Measurements from ENCODE around the gene CTXND1.
A peak's percentile ranks its signal among the peaks of the same experiment; 100 is the strongest.

CTXND1 gene

DNA sequence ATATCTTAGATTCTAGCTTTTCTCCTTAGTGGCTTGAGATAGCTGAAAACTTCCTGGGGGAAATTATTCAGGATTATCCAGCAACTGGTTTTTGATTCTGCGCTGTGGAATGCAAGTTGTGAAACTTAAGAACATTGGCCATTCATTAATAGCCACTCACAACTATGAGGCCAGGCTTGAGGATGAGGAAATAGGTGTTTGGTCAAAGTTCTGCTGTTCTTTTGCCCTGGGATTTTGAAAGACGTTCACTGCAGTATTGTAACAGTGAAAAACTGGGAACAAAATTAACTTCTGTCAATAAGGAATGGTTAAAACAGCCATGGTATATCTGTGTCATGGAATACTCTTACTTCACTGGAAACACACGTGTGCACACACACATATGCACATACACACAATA is 44.1 kb downstream of the CTXND1 start:
- DNase-seq: no peak

- no peak for DNase-seq
These were observed 47.8 kb downstream of the CTXND1 start for GRCh38 chr15:80204231-80204630.

DNA sequence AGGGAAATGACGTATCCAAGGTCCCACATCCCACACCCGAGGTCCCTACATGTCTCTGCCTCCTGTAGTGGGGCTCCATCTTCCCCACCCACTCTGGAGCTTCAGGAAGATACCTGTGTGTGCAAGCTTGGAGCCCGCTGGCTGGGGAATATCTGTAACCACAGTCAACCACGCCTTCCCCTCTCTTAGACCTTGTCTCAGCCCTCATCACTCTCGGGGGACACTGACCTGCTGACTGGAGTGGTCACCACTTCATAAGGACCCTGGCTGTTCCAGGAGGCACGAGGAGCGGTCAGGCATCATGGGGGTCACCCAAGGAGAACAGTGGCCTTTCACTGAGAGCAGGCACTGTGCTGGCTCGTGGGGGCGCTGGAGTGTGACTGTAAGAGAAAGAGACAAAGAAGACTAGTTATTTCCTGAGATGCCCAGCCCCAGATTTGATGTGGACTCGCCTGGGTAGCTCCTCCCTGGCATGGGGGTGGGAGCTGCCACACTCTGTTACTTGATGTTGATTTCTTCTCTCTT is 48.6 kb downstream of the CTXND1 start:
- DNase-seq: no peak

- no peak for DNase-seq
These were observed 49.2 kb downstream of the CTXND1 start for GRCh38 chr15:80202641-80203360.

DNA sequence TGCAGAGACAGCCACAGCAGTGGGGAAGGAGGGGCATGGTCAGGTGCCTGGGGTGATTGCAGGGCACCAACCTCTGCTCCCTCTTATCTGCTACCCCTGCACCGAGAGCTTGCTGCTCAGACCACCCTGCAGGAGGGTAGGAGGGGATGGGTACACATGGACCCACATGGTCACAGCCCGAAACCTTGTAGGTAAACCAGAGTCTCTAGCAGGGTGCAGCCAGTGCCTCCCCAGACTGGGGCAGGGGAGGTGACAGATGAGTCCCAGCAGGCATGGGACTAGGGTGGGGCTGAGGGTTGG is 50.0 kb downstream of the CTXND1 start:
- no peak for DNase-seq

GRCh38 chr15:80201256-80202015 is 50.6 kb downstream of the CTXND1 start:
- DNase-seq: no peak

GRCh38 chr15:80199869-80200268 is 52.1 kb downstream of the CTXND1 start:
- no peak for DNase-seq

GRCh38 chr15:80199366-80199765 is 52.6 kb downstream of the CTXND1 start:
- no peak for DNase-seq

GRCh38 chr15:80194914-80195313 is 57.1 kb downstream of the CTXND1 start:
- DNase-seq: no peak

DNA sequence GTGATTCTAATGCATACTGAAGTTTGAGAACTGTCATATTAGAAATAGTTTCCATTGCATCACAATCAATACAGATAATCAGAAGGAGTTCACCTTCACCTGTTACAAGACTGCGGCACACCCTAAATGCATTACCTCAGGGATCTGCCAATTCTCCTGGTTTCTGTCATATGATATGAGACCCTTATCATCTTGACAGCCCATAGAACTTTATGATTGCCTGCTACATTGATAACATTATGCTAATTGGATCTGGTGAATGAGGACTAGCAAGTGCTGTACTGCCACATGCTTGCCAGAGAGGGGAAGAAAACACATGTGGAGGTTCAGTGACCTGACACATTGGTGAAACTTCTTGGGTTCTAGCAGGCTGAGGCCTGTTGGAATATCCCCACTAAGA is 57.8 kb downstream of the CTXND1 start:
- DNase-seq: no peak

DNA sequence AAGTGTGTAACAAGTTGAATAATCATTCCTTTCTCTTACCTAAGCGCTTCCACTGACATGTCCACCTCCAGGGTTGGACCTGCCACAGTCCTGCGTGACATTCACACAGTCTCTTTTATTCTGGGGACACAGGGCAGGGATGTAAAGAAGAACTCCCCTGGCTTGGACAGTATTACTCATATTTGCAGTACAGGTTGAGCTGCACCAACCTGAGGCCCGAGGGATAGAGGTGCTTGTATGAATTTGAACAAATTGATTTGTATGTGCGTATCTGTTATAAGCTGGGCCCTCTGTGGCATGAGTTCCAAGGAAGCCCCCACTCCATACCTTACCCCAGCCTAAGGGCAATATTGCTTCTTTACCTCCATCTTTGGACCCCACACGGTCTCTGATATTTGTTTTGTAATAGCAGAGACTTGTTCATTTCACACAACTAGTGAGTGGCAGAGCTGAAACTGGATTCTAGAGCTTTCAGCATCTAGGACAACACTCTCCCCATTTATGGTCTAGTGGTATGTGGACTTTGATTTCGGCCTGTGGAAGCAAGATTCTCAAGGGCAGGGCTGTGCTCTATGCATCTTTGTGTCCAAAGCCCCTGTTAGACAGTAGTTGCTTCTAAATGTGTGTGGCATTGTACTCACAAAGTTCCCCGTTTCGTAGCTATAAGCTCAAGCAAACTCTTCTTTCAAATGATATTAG is 60.0 kb downstream of the CTXND1 start:
- no peak for DNase-seq

DNA sequence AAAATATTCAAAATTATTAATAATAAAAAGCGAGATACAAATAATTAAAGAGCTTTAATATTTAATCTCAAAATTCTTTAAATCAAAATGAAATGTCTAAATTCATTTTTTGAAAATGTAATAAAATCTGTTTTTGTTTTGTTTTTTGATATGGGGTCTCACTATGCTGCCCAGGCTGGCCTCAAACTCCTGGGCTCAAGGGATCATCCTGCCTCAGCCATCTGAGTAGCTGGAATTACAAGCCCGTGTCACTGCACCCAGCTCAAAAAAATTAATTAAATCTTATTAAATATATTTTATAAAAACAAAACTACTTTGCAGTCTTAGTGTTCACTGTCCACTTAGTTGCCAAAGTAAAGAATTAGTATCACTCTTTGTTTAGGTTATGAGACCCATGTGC is 60.8 kb downstream of the CTXND1 start:
- DNase-seq: no peak

GRCh38 chr15:80188251-80188650 is 63.8 kb downstream of the CTXND1 start:
- peak; percentile 7 for DNase-seq

GRCh38 chr15:80186597-80186996 is 65.4 kb downstream of the CTXND1 start:
- no peak for DNase-seq

GRCh38 chr15:80186066-80186465 is 65.9 kb downstream of the CTXND1 start:
- no peak for DNase-seq

- no peak for DNase-seq
These were observed 66.9 kb downstream of the CTXND1 start for GRCh38 chr15:80185152-80185551.

DNA sequence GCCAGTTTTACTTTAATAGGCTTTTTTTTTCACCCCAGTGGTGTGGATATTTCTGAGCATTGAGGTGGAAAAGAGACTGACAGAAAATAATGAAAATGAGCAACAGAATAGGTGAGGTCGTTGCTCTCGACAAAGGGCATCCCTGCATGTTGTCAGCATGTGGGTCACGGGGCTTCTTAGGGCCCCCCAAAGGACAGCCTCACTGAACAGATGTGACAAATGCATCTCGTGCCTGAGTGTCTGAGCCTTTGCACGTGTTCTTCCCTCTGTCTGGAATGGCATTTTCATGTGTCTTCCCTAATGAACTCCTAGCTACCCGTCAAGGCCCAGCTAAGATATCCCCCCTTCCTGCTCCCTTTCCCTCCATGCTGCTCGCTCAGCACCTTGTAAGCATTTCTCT is 67.5 kb downstream of the CTXND1 start:
- no peak for DNase-seq

DNA sequence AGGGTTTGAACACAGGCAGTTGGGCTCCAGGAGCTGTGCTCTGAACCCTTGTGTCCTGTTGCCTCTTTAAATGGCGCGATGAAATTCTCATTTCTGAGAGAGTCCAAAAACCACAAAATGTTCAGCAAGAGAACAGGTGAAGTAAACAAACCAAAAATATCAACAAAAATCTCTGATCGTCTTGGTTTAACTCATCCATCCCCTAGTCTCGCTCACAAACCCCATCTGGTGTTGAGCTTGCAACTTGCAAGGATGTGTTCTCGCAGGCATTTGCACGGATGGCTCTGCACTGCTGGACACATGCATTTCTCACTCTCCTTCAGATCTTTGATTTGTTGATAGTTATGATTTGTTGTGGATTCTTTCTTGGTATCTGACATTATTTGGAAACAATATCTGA is 68.1 kb downstream of the CTXND1 start:
- no peak for DNase-seq

DNA sequence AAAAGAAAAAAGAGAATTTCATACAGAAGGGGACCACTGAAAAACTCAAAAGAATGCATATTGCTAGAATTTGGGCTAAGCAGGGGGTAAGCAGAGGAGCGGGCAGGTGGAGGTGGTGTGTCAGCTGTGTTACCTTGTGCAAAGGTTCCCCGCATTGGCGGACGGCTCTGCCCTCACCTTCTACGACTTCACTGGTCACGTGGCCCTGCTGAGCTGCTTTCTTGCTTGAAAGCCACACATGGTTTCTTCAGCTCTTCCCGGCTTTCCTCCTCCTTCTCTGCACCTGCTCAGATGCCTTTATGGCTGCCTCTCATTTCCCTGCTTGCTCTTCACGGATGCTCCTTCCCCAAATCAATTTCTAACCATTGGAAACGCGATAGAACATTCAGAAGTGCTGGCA is 68.7 kb downstream of the CTXND1 start:
- DNase-seq: no peak

GRCh38 chr15:80182611-80183261 is 69.3 kb downstream of the CTXND1 start:
- no peak for DNase-seq

GRCh38 chr15:80180986-80181385 is 71.0 kb downstream of the CTXND1 start:
- no peak for DNase-seq

- no peak for DNase-seq
These were observed 71.5 kb downstream of the CTXND1 start for GRCh38 chr15:80180468-80180867.

GRCh38 chr15:80179935-80180334 is 72.1 kb downstream of the CTXND1 start:
- DNase-seq: no peak
